HTR-8/SVneo (cell line): ENCODE data around the gene CDK19.

ENCODE experiments used
- DNase-seq: peaks from one replicate; pipeline ENCODE4 v3.0.0; 2011; ENCODE audit warnings: low spot score, mixed read lengths; ENCODE audit not compliant: insufficient read length
- FAIRE-seq: peaks from 2 replicates; lab custom pipeline; 2011; peaks lifted over from hg19 to GRCh38; lab: Jason Lieb, UNC

CDK19 gene

GRCh38 chr6:110636781-110637180 lies 178.5 kb downstream of the CDK19 start:
- FAIRE-seq (no peak), DNase-seq (no peak)

GRCh38 chr6:110635096-110635495 lies 180.2 kb downstream of the CDK19 start:
- FAIRE-seq (no peak), DNase-seq (no peak)

GRCh38 chr6:110633731-110634213 lies 181.5 kb downstream of the CDK19 start:
- DNase-seq (no peak), FAIRE-seq (no peak)

- no peak for DNase-seq
Observed at GRCh38 chr6:110629153-110629552, 186.1 kb downstream of the CDK19 start.

GRCh38 chr6:110628330-110628729 lies 186.9 kb downstream of the CDK19 start:
- no peak for FAIRE-seq

More at GRCh38 chr6:110629153-110629552, 186.1 kb downstream of the CDK19 start:
- FAIRE-seq = no peak

GRCh38 chr6:110626442-110626841 lies 188.8 kb downstream of the CDK19 start:
- FAIRE-seq = no peak
- DNase-seq = no peak

More at GRCh38 chr6:110628330-110628729, 186.9 kb downstream of the CDK19 start:
- DNase-seq = peak; percentile 3

- no peak for FAIRE-seq
- DNase-seq = peak; percentile 7
Observed at GRCh38 chr6:110625883-110626282, 189.4 kb downstream of the CDK19 start.

GRCh38 chr6:110622912-110623578 lies 192.2 kb downstream of the CDK19 start:
- DNase-seq = no peak
- no peak for FAIRE-seq

GRCh38 chr6:110621061-110621460 lies 194.2 kb downstream of the CDK19 start:
- DNase-seq (no peak), FAIRE-seq (no peak)

- DNase-seq = no peak
- no peak for FAIRE-seq
Observed at GRCh38 chr6:110620065-110620464, 195.2 kb downstream of the CDK19 start.

- DNase-seq = no peak
- FAIRE-seq = no peak
Observed at GRCh38 chr6:110619275-110619908, 195.9 kb downstream of the CDK19 start.

GRCh38 chr6:110618591-110619267 lies 196.5 kb downstream of the CDK19 start:
- DNase-seq (peak; percentile 6), FAIRE-seq (no peak)

- FAIRE-seq = no peak
- DNase-seq = no peak
Observed at GRCh38 chr6:110617057-110617456, 198.2 kb downstream of the CDK19 start.

GRCh38 chr6:110615722-110616121 lies 199.5 kb downstream of the CDK19 start:
- FAIRE-seq = no peak
- DNase-seq = no peak

- FAIRE-seq (no peak), DNase-seq (no peak)
Observed at GRCh38 chr6:110614586-110614985, 200.7 kb downstream of the CDK19 start.

- FAIRE-seq (no peak), DNase-seq (no peak)
Observed at GRCh38 chr6:110614106-110614505, 201.2 kb downstream of the CDK19 start.

GRCh38 chr6:110613356-110613755 lies 201.9 kb downstream of the CDK19 start:
- DNase-seq = no peak
- no peak for FAIRE-seq

- FAIRE-seq = no peak
- no peak for DNase-seq
Observed at GRCh38 chr6:110612298-110612697, 203.0 kb downstream of the CDK19 start.

GRCh38 chr6:110609101-110609500 lies 206.2 kb downstream of the CDK19 start:
- FAIRE-seq = no peak
- DNase-seq = no peak

GRCh38 chr6:110608151-110608550 lies 207.1 kb downstream of the CDK19 start:
- DNase-seq (no peak), FAIRE-seq (no peak)

GRCh38 chr6:110606151-110606550 lies 209.1 kb downstream of the CDK19 start:
- FAIRE-seq (no peak), DNase-seq (no peak)
